Glutamatergic neuron (in vitro differentiated cells): ENCODE data around the gene SLC29A3. TPM values are rescaled to one million over a fixed set of nuclear protein-coding genes. Genes with fewer than 3 reads are reported as not detected.

Experiments used
- DNase-seq: peaks from one replicate; pipeline ENCODE4 v3.0.0; 2022
- H3K27ac Mint-ChIP-seq: one replicate; pipeline ENCODE4 v1.8.0; 2020; ENCODE audit warnings: mild to moderate bottlenecking, mixed read lengths, inconsistent platforms; ENCODE audit not compliant: unreplicated experiment
- H3K27me3 Mint-ChIP-seq: one replicate; pipeline ENCODE4 v1.8.0; 2020; ENCODE audit warnings: mild to moderate bottlenecking, moderate library complexity, mixed read lengths, inconsistent platforms; ENCODE audit not compliant: unreplicated experiment
- H3K36me3 Mint-ChIP-seq: one replicate; pipeline ENCODE4 v1.8.0; 2020; ENCODE audit warnings: mild to moderate bottlenecking, mixed read lengths, inconsistent platforms; ENCODE audit not compliant: unreplicated experiment
- H3K4me1 Mint-ChIP-seq: one replicate; pipeline ENCODE4 v1.8.0; 2020; ENCODE audit warnings: mild to moderate bottlenecking, low read depth, mixed read lengths, inconsistent platforms; ENCODE audit not compliant: unreplicated experiment
- H3K4me3 Mint-ChIP-seq: one replicate; pipeline ENCODE4 v1.8.0; 2020; ENCODE audit warnings: mild to moderate bottlenecking, mixed read lengths, inconsistent platforms; ENCODE audit not compliant: unreplicated experiment
- H3K9me3 Mint-ChIP-seq: one replicate; pipeline ENCODE4 v1.8.0; 2020; ENCODE audit warnings: mild to moderate bottlenecking, moderate library complexity, mixed read lengths, inconsistent platforms; ENCODE audit not compliant: unreplicated experiment
- CTCF ChIP-seq: fragments of 200-600 bp; sonication (generic); IDR thresholded peaks from one replicate; pipeline ENCODE4 v1.5.0; 2021; ENCODE audit not compliant: partially characterized antibody, unreplicated experiment
- total RNA-seq: library from RNA; stranded (reverse); fragmentation: NEBNext Ultra II Directional; extraction: Animal tissue kit (Norgen Biotek cat#: 25700); gene quantifications from one replicate; pipeline ENCODE4 v1.2.1, GENCODE V29; 2021; ENCODE audit not compliant: unreplicated experiment

The SLC29A3 gene
- total RNA-seq, 1 donor from 2014 or later: 7.8 TPM

- Mint-ChIP-seq H3K36me3 (no peaks in the 10 kb centered on the region), H3K9me3 (peaks cover under 1% of the 10 kb centered on the region), H3K27me3 (peaks cover 3% of the 10 kb centered on the region), H3K27ac (no peak overlapping the region), H3K4me3 (no peak overlapping the region), H3K4me1 (no peaks in the 10 kb centered on the region)
- TF ChIP-seq CTCF: no peak
- no peak for DNase-seq
These were observed 14.1 kb upstream of the SLC29A3 start for GRCh38 chr10:71304914-71305313.

GRCh38 chr10:71306979-71307378 lies 12.1 kb upstream of the SLC29A3 start:
- no peaks in the 10 kb centered on the region for H3K36me3 Mint-ChIP-seq
- H3K4me3 Mint-ChIP-seq: no peak overlapping the region
- no peak for DNase-seq
- no peak overlapping the region for H3K27ac Mint-ChIP-seq
- H3K9me3 Mint-ChIP-seq: no peaks in the 10 kb centered on the region
- peaks cover 3% of the 10 kb centered on the region for H3K27me3 Mint-ChIP-seq
- no peak for TF ChIP-seq CTCF
- no peaks in the 10 kb centered on the region for H3K4me1 Mint-ChIP-seq

GRCh38 chr10:71307469-71308085 lies 11.5 kb upstream of the SLC29A3 start:
- H3K4me3 Mint-ChIP-seq: no peak overlapping the region
- no peak overlapping the region for H3K27ac Mint-ChIP-seq
- H3K4me1 Mint-ChIP-seq: no peaks in the 10 kb centered on the region
- no peak for TF ChIP-seq CTCF
- H3K36me3 Mint-ChIP-seq: no peaks in the 10 kb centered on the region
- DNase-seq: no peak
- H3K27me3 Mint-ChIP-seq: peaks cover 3% of the 10 kb centered on the region
- H3K9me3 Mint-ChIP-seq: no peaks in the 10 kb centered on the region

GRCh38 chr10:71308244-71308643 lies 10.8 kb upstream of the SLC29A3 start:
- no peak overlapping the region for H3K4me3 Mint-ChIP-seq
- peaks cover under 1% of the 10 kb centered on the region for H3K27me3 Mint-ChIP-seq
- DNase-seq: no peak
- TF ChIP-seq CTCF: no peak
- H3K27ac Mint-ChIP-seq: no peak overlapping the region
- H3K9me3 Mint-ChIP-seq: no peaks in the 10 kb centered on the region
- peaks cover 3% of the 10 kb centered on the region for H3K4me1 Mint-ChIP-seq
- H3K36me3 Mint-ChIP-seq: no peaks in the 10 kb centered on the region

- peaks cover 8% of the 10 kb centered on the region for H3K4me1 Mint-ChIP-seq
- H3K9me3 Mint-ChIP-seq: no peaks in the 10 kb centered on the region
- TF ChIP-seq CTCF: no peak
- no peak overlapping the region for H3K27ac Mint-ChIP-seq
- no peak overlapping the region for H3K4me3 Mint-ChIP-seq
- no peak for DNase-seq
- H3K36me3 Mint-ChIP-seq: no peaks in the 10 kb centered on the region
- H3K27me3 Mint-ChIP-seq: no peaks in the 10 kb centered on the region
These were observed 10.1 kb upstream of the SLC29A3 start for GRCh38 chr10:71308985-71309384.
